A673 (cell line): ENCODE measurements around the gene COL4A1.

ENCODE experiments used
- CTCF ChIP-seq: fragments of 300-800, 200-600 bp; sonication (generic); conservative IDR thresholded peaks from 2 replicates; pipeline ENCODE4 v1.5.1; 2017; ENCODE audit warnings: low read depth, mild to moderate bottlenecking, antibody characterized with exemption, low read length, moderate library complexity, mixed read lengths
- EZH2 ChIP-seq: fragments of 200-600 bp; sonication (generic); IDR thresholded peaks from 2 replicates; pipeline ENCODE4 v1.6.1; 2017; ENCODE audit warnings: borderline replicate concordance, low read depth, mild to moderate bottlenecking, mixed read lengths, antibody characterized with exemption, low read length; ENCODE audit not compliant: poor library complexity, severe bottlenecking

- TF ChIP-seq CTCF: no peak
- TF ChIP-seq EZH2: no peak
Observed at GRCh38 chr13:110334256-110334655, 27.3 kb upstream of the COL4A1 start.
